Hepatocyte (in vitro differentiated cells): ENCODE results near the gene SVBP. TPM values are rescaled to one million over a fixed set of nuclear protein-coding genes. Genes with fewer than 3 reads are reported as not detected.

ENCODE experiments used
- DNase-seq: peaks from one replicate; pipeline ENCODE4 v3.0.0-alpha.2; 2016; ENCODE audit warnings: low spot score
- H2AFZ ChIP-seq: fragments of 200-600 bp; sonication (generic); 2 replicates; pipeline ENCODE4 v1.6.0; 2016; ENCODE audit warnings: antibody characterized with exemption, mild to moderate bottlenecking
- H3K27ac ChIP-seq: fragments of 200-600 bp; sonication (generic); 2 replicates; pipeline ENCODE4 v1.5.1; 2016; ENCODE audit warnings: mild to moderate bottlenecking
- H3K27me3 ChIP-seq: fragments of 200-600 bp; sonication (generic); 2 replicates; pipeline ENCODE4 v1.6.1; 2016
- H3K36me3 ChIP-seq: fragments of 200-600 bp; sonication (generic); replicated peaks from 2 replicates; pipeline ENCODE4 v1.5.1; 2016; ENCODE audit warnings: low read depth; ENCODE audit not compliant: insufficient read depth
- H3K4me1 ChIP-seq: fragments of 200-600 bp; sonication (generic); 2 replicates; pipeline ENCODE4 v1.5.1; 2016; ENCODE audit warnings: mild to moderate bottlenecking, moderate library complexity; ENCODE audit not compliant: insufficient read depth
- H3K4me2 ChIP-seq: fragments of 200-600 bp; sonication (generic); 2 replicates; pipeline ENCODE4 v1.6.0; 2016
- H3K4me3 ChIP-seq: fragments of 200-600 bp; sonication (generic); 2 replicates; pipeline ENCODE4 v1.5.1; 2016; ENCODE audit warnings: mild to moderate bottlenecking
- H3K79me2 ChIP-seq: fragments of 200-600 bp; sonication (generic); 2 replicates; pipeline ENCODE4 v1.6.0; 2017; ENCODE audit warnings: mild to moderate bottlenecking
- H3K9me2 ChIP-seq: fragments of 200-600 bp; sonication (generic); replicated peaks from 2 replicates; pipeline ENCODE4 v1.6.0; 2017; ENCODE audit warnings: mild to moderate bottlenecking; ENCODE audit not compliant: insufficient read depth
- H3K9me3 ChIP-seq: fragments of 200-600 bp; sonication (generic); 2 replicates; pipeline ENCODE4 v1.5.1; 2016; ENCODE audit warnings: low read depth, mild to moderate bottlenecking
- H4K20me1 ChIP-seq: fragments of 200-600 bp; sonication (generic); 2 replicates; pipeline ENCODE4 v1.6.0; 2016; ENCODE audit warnings: mild to moderate bottlenecking; ENCODE audit not compliant: insufficient read depth, poor library complexity, severe bottlenecking
- CTCF ChIP-seq: fragments of 200-600 bp; sonication (generic); IDR thresholded peaks from 2 replicates; pipeline ENCODE4 v1.5.1; 2016; ENCODE audit warnings: antibody characterized with exemption, mild to moderate bottlenecking; ENCODE audit not compliant: poor library complexity
- EZH2 ChIP-seq: fragments of 200-600 bp; sonication (generic); IDR thresholded peaks from 2 replicates; pipeline ENCODE4 v1.6.1; 2016; ENCODE audit warnings: antibody characterized with exemption, mild to moderate bottlenecking, borderline replicate concordance
- EZH2phosphoT487 ChIP-seq: fragments of 200-600 bp; sonication (generic); IDR thresholded peaks from one replicate; pipeline ENCODE4 v1.6.1; 2018; ENCODE audit warnings: antibody characterized with exemption, mild to moderate bottlenecking, low read depth, moderate library complexity; ENCODE audit not compliant: unreplicated experiment, severe bottlenecking
- WGBS: methylation state at CpG from one replicate; pipeline ENCODE4 v1.1.6; 2016; ENCODE audit warnings: low lambda C conversion rate; ENCODE audit errors: missing lambda C conversion rate; 5-methylcytosine and 5-hydroxymethylcytosine counted together
- polyA plus RNA-seq: library from polyadenylated mRNA; unstranded; fragments of >200 nt; fragmentation: Nextera tagmentation; extraction: Ambion mirVana; gene quantifications from 2 replicates; pipeline ENCODE4 v1.2.1, GENCODE V29; 2016
- total RNA-seq: library from RNA; depleted of rRNA; stranded (reverse); fragments of >200 nt; gene quantifications from 2 replicates; pipeline ENCODE4 v1.2.3, GENCODE V29; 2014

The SVBP gene
- total and polyA plus RNA-seq, 2 experiments from 2014 or later: 49.6 to 56.8 TPM

- H3K9me2 ChIP-seq: no peaks in the 10 kb centered on the region
- no peaks in the 10 kb centered on the region for H3K79me2 ChIP-seq
- H3K4me2 ChIP-seq: no peak overlapping the region
- TF ChIP-seq CTCF (no peak), EZH2 (no peak), EZH2phosphoT487 (no peak)
- DNase-seq: no peak
- no peaks in the 10 kb centered on the region for H3K27me3 ChIP-seq
- H3K4me3 ChIP-seq: no peak overlapping the region
- no peak overlapping the region for H2AFZ ChIP-seq
- H3K27ac ChIP-seq: no peak overlapping the region
- H3K9me3 ChIP-seq: no peaks in the 10 kb centered on the region
- H3K4me1 ChIP-seq: no peaks in the 10 kb centered on the region
- no peaks in the 10 kb centered on the region for H3K36me3 ChIP-seq
- WGBS: 93% methylated on average over 17 of the region's 17 CpGs
- H4K20me1 ChIP-seq: no peaks in the 10 kb centered on the region
These were observed 13.4 kb upstream of the SVBP start for GRCh38 chr1:42830631-42831030.

GRCh38 chr1:42825036-42825851 lies 8.0 kb upstream of the SVBP start:
- H3K36me3 ChIP-seq: no peaks in the 10 kb centered on the region
- WGBS: 76% methylated on average over 10 of the region's 10 CpGs
- no peaks in the 10 kb centered on the region for H3K9me3 ChIP-seq
- H3K4me3 ChIP-seq: no peak overlapping the region
- no peak overlapping the region for H3K27ac ChIP-seq
- no peak for TF ChIP-seq EZH2phosphoT487
- TF ChIP-seq EZH2: no peak
- no peak for TF ChIP-seq CTCF
- H3K9me2 ChIP-seq: no peaks in the 10 kb centered on the region
- peaks cover 8% of the 10 kb centered on the region for H3K4me1 ChIP-seq
- H4K20me1 ChIP-seq: no peaks in the 10 kb centered on the region
- H3K79me2 ChIP-seq: peaks cover 2% of the 10 kb centered on the region
- no peaks in the 10 kb centered on the region for H3K27me3 ChIP-seq
- no peak overlapping the region for H3K4me2 ChIP-seq
- DNase-seq: no peak
- H2AFZ ChIP-seq: no peak overlapping the region

GRCh38 chr1:42824481-42825035 lies 7.4 kb upstream of the SVBP start:
- Histone ChIP-seq H3K4me1 (peaks cover 8% of the 10 kb centered on the region), H2AFZ (no peak overlapping the region), H3K27ac (no peak overlapping the region), H4K20me1 (no peaks in the 10 kb centered on the region), H3K79me2 (peaks cover 8% of the 10 kb centered on the region), H3K9me3 (no peaks in the 10 kb centered on the region), H3K4me2 (no peak overlapping the region), H3K36me3 (no peaks in the 10 kb centered on the region), H3K27me3 (no peaks in the 10 kb centered on the region), H3K4me3 (no peak overlapping the region), H3K9me2 (no peaks in the 10 kb centered on the region)
- no peak for TF ChIP-seq EZH2phosphoT487
- no peak for TF ChIP-seq EZH2
- no peak for TF ChIP-seq CTCF
- no peak for DNase-seq
- WGBS: 94% methylated on average over 4 of the region's 4 CpGs
